Ishikawa (cell line): ENCODE data around the gene AUTS2.

Source experiments
- CEBPB ChIP-seq: IDR thresholded peaks from 2 replicates; pipeline ENCODE4 v1.6.1; 2012
- CREB1 ChIP-seq: IDR thresholded peaks from 2 replicates; pipeline ENCODE4 v1.6.1; 2012; ENCODE audit warnings: low read depth
- EGR1 ChIP-seq: IDR thresholded peaks from 2 replicates; pipeline ENCODE4 v1.6.1; 2012
- EP300 ChIP-seq: IDR thresholded peaks from 2 replicates; pipeline ENCODE4 v1.6.1; 2012; ENCODE audit warnings: borderline replicate concordance
- FOXM1 ChIP-seq: IDR thresholded peaks from 2 replicates; pipeline ENCODE4 v1.6.1; 2012; ENCODE audit warnings: low read depth, borderline replicate concordance
- NFIC ChIP-seq: IDR thresholded peaks from 2 replicates; pipeline ENCODE4 v1.6.1; 2012
- RAD21 ChIP-seq: IDR thresholded peaks from 2 replicates; pipeline ENCODE4 v1.6.1; 2012; ENCODE audit warnings: low read depth
- REST ChIP-seq: IDR thresholded peaks from 2 replicates; pipeline ENCODE4 v1.6.1; 2012; ENCODE audit warnings: low read depth, mild to moderate bottlenecking
- TAF1 ChIP-seq: IDR thresholded peaks from 2 replicates; pipeline ENCODE4 v1.6.1; 2012; ENCODE audit warnings: low read depth, mild to moderate bottlenecking
- TCF12 ChIP-seq: IDR thresholded peaks from 2 replicates; pipeline ENCODE4 v1.6.1; 2012; ENCODE audit warnings: low read depth
- TEAD4 ChIP-seq: IDR thresholded peaks from 2 replicates; pipeline ENCODE4 v1.6.1; 2012
- YY1 ChIP-seq: IDR thresholded peaks from 2 replicates; pipeline ENCODE4 v1.6.1; 2012; ENCODE audit warnings: low read depth
- ZBTB7A ChIP-seq: IDR thresholded peaks from 2 replicates; pipeline ENCODE4 v1.6.1; 2012; ENCODE audit warnings: low read depth
- TF ChIP-seq, protein P1 (sequence below): IDR thresholded peaks from 2 replicates; pipeline ENCODE4 v1.6.1; 2012
- TF ChIP-seq, protein P2 (sequence below): IDR thresholded peaks from 2 replicates; pipeline ENCODE4 v1.6.1; 2012

Gene AUTS2

DNA sequence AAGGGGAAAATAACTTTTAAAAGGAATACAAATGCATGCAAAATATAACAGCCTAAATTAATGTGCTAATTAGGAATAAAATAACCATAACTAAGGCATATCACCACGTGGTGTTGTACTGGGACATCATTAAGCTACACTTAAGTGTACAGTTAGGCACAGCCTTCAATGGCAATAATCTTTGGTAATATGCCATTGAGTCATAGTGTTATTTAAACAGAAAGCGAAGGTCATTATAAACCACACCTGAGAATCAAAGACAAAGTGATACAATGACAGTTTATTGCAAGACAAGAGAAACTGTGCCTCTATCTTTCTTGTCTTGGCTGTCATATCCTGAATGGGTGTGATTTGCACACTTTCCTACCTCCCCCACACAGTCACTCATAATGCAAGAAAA lies 30.5 kb upstream of the AUTS2 start:
- TF ChIP-seq EGR1 (no peak), YY1 (no peak)

GRCh38 chr7:69568266-69568665 lies 30.0 kb upstream of the AUTS2 start:
- TF ChIP-seq NFIC (no peak), FOXM1 (no peak), TCF12 (no peak), CEBPB (no peak), TAF1 (no peak), EP300 (no peak), ZBTB7A (no peak), REST (no peak), YY1 (no peak), CREB1 (no peak), TEAD4 (no peak), EGR1 (no peak)
- TF ChIP-seq, protein P1, sequence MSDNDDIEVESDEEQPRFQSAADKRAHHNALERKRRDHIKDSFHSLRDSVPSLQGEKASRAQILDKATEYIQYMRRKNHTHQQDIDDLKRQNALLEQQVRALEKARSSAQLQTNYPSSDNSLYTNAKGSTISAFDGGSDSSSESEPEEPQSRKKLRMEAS: no peak

- TF ChIP-seq EP300: no peak
- TF ChIP-seq REST: no peak
- TF ChIP-seq CREB1: no peak
- TF ChIP-seq TCF12: no peak
- no peak for TF ChIP-seq CEBPB
- TF ChIP-seq, protein P1: no peak
- no peak for TF ChIP-seq TEAD4
- no peak for TF ChIP-seq EGR1
- TF ChIP-seq ZBTB7A: no peak
- TF ChIP-seq NFIC: no peak
- TF ChIP-seq YY1: no peak
- no peak for TF ChIP-seq RAD21
- no peak for TF ChIP-seq FOXM1
- no peak for TF ChIP-seq TAF1
Measured at GRCh38 chr7:69575651-69576050, 22.6 kb upstream of the AUTS2 start.

DNA sequence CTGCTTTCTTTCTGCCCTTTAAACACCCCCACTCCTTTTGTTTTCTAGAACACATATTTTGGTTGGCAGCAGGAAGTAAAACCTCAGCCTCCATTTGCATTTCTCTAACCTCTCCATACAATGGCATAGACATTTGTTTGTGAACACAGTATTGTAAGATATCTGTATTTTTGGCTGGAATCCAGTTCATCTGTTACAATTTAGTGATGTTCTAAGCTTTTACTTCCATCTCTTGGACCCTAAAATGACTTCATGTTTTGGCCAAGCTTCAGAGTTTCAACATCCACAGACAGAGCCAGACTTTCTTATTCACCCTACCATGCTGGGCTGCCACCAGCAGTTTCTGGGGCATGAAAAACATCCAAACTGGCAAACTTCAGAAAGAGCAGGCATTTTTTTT lies 21.1 kb upstream of the AUTS2 start:
- TF ChIP-seq NFIC (no peak), EP300 (no peak), TCF12 (no peak), FOXM1 (no peak), CREB1 (no peak), REST (no peak), TAF1 (no peak), TEAD4 (no peak)
- TF ChIP-seq, protein P2, sequence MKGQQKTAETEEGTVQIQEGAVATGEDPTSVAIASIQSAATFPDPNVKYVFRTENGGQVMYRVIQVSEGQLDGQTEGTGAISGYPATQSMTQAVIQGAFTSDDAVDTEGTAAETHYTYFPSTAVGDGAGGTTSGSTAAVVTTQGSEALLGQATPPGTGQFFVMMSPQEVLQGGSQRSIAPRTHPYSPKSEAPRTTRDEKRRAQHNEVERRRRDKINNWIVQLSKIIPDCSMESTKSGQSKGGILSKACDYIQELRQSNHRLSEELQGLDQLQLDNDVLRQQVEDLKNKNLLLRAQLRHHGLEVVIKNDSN: no peak
- TF ChIP-seq, protein P1: no peak

DNA sequence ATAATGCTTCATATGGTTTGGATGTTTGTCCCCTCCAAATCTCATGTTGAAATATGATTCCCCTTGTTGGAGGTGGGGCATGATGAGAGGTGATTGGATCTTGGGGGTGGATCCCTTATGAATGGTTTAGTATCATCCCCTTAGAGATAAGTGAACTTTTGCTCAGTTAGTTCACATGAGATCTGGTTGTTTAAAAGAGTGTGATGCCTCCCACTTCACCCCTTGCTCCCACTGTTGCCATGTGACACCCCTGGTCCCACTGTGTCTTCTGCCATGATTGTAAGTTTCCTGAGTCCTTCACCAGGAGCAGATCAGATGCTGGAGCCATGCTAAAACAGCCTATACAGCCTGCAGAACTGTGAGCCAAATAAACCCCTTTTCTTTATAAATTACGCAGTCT lies 13.1 kb upstream of the AUTS2 start:
- TF ChIP-seq CEBPB: no peak

DNA sequence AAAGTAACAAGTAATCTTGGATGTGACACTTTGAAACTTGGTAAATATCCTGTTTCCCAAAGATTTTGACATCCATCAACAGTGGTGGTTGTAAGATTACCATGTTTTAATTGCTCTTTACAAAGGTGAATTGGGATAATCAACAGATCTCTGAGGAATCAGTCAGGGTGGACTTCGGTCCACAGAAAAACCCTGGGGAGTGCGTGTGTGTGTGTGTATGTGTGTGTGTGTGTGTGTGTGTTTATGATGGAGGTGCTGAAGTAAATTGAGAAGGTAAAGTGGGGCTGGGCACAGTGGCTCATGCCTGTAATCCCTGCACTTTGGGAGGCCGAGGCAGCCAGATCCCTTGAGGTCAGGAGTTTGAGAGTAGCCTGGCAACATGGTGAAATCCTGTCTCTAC lies 12.0 kb upstream of the AUTS2 start:
- TF ChIP-seq TAF1: no peak
- no peak for TF ChIP-seq ZBTB7A
- TF ChIP-seq NFIC: no peak
- no peak for TF ChIP-seq TEAD4
- no peak for TF ChIP-seq EP300
- TF ChIP-seq CREB1: no peak
- no peak for TF ChIP-seq EGR1
- TF ChIP-seq, protein P1: no peak
